ENCODE data around the gene DNPEP.

DNPEP gene

GRCh38 chr2:219369447-219369861, 18.3 kb downstream of the DNPEP start:
- H3K27ac ChIP-seq, result no peak overlapping the region
- TF ChIP-seq ZFX (IDR thresholded peaks at IDR 0.05) (no peak), CTCF (conservative IDR thresholded peaks at IDR 0.05) (no peak)

DNA sequence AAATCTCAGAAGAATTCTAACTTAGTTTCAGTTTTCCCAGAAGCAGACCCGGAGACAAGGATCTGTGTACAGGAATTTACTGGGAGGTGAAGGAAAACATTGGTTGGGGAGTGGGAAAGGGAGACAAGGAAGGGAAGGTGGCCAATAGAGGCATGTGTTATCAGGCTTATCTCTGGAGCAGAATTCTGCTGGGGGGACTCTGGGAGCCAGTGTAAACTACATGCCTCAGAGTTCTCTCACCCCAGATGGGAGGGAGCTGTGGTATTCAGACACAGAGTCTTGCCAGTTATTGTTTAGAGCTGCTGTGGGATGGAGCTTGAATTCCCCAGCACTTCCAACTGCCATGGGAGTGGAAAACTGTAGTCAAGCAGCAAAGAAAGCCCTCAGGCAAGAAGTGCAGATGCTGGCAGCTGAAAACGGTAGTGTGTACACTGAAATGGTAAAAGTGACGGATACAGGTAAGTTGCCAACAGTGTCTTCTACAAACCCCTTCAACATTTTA, 19.0 kb downstream of the DNPEP start:
- H3K27ac ChIP-seq, result no peak overlapping the region
- no peak for TF ChIP-seq CTCF (conservative IDR thresholded peaks at IDR 0.05)
- TF ChIP-seq ZFX (IDR thresholded peaks at IDR 0.05), result no peak

DNA sequence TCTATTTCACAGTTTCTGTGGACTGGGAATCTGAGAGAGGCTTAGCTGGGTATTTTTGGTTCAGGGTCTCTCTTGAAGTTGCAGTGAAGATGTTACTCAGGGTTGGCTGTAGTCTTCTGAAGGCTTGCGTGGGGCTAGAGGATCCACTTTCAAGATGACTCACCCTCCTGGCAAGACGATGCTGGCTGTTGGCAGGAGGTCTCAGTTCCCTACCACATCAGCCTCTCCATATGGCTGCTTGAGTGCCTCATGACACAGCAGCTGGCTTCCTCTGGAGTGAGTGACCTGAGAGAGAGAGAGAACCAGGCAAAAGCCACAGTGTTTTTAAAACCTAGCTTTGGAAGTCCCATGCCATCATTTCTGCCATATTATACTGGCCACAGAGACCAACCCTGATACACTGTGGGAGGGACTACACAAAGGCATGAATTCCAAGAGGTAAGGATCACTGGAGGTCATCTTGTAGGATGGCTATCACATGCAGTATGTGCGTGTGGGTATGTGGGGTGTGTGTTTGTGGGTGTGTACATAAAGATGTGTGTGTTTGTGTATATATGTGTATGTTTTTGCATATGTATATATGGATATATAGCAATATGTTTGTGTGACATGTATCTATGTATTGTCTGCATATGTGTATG, 25.1 kb downstream of the DNPEP start:
- H3K27ac ChIP-seq, result no peak overlapping the region
- TF ChIP-seq CTCF (conservative IDR thresholded peaks at IDR 0.05), result no peak
- no peak for TF ChIP-seq ZFX (IDR thresholded peaks at IDR 0.05)

DNA sequence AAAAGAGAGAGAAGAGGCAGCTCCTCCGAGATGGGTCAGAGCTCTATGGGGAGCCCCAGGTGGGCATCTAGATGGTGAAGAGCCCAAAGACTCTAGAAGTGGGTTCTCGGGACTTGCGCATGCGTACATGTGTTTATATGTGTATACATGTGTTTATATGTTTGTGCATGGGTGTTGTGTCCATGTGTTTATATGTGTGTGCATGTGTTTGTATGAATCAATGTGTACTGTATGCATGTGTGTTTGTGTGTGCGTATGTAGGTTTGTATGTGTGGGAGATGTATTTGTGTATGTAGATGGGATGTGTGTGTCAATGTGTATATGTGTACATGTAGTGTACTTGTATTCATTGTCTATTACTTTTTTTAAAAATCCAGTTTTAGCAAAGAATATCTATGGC, 25.6 kb downstream of the DNPEP start:
- H3K27ac ChIP-seq, result no peak overlapping the region
- no peak for TF ChIP-seq ZFX (IDR thresholded peaks at IDR 0.05)
- TF ChIP-seq CTCF (conservative IDR thresholded peaks at IDR 0.05), result no peak

- no peak overlapping the region for H3K27ac ChIP-seq
Measured at GRCh38 chr2:219358170-219359075, 29.3 kb downstream of the DNPEP start.

GRCh38 chr2:219356834-219357233, 30.9 kb downstream of the DNPEP start:
- TF ChIP-seq ZFX (IDR thresholded peaks at IDR 0.05) (no peak), CTCF (conservative IDR thresholded peaks at IDR 0.05) (no peak)
- H3K27ac ChIP-seq, result no peak overlapping the region

More at GRCh38 chr2:219358170-219359075, 29.3 kb downstream of the DNPEP start:
- TF ChIP-seq CTCF (conservative IDR thresholded peaks at IDR 0.05) (no peak), ZFX (IDR thresholded peaks at IDR 0.05) (no peak)

- no peak overlapping the region for H3K27ac ChIP-seq
- no peak for TF ChIP-seq ZFX (IDR thresholded peaks at IDR 0.05)
- no peak for TF ChIP-seq CTCF (conservative IDR thresholded peaks at IDR 0.05)
Measured at GRCh38 chr2:219354582-219354981, 33.1 kb downstream of the DNPEP start.

Measured in C4-2B (cell line).